IMR-90 (cell line): Measurements from ENCODE around the gene FGA. TPM values are rescaled to one million over a fixed set of nuclear protein-coding genes. Genes with fewer than 3 reads are reported as not detected.

ENCODE experiments used
- ATAC-seq: fragments of 200-7000 bp; cut with Tn5 transposase; 2 replicates; pipeline ENCODE4 v1.9.1; 2020; ENCODE audit warnings: low read depth, mild to moderate bottlenecking, moderate library complexity
- BruUV-seq: library from RNA; stranded (reverse); fragments of 400-500 nt; replicated peaks from 2 replicates; lab custom pipeline; 2021; lab: Mats Ljungman, UMichigan
- CTCF ChIA-PET: fragments of 300-600 bp; formaldehyde crosslinking; extraction: SDS; loops from one replicate; lab custom pipeline; 2021; ENCODE audit warnings: antibody characterized with exemption; lab: Yijun Ruan, JAX
- POLR2A ChIA-PET: fragments of 300-600 bp; sonication (Branson Sonifier 250); formaldehyde crosslinking; loops from one replicate; lab custom pipeline; 2022; ENCODE audit warnings: antibody characterized with exemption; ENCODE audit not compliant: unreplicated experiment; lab: Charles Lee
- DNase-seq: peaks from one replicate; pipeline ENCODE4 v3.0.0; 2013
- H2AFZ ChIP-seq: replicated peaks from 2 replicates; pipeline ENCODE3; 2013; ENCODE audit warnings: low read length, mild to moderate bottlenecking; ENCODE audit not compliant: poor library complexity
- H2AK5ac ChIP-seq: 2 replicates; pipeline ENCODE4 v1.6.1; 2013; ENCODE audit warnings: low read depth, low read length, inconsistent platforms
- H2AK9ac ChIP-seq: replicated peaks from 2 replicates; pipeline ENCODE3; 2013; ENCODE audit warnings: mild to moderate bottlenecking, low read depth, low read length, moderate library complexity; ENCODE audit not compliant: poor library complexity
- H2BK120ac ChIP-seq: 2 replicates; pipeline ENCODE4 v1.6.1; 2013; ENCODE audit warnings: low read depth, low read length, inconsistent platforms
- H2BK15ac ChIP-seq: 3 replicates; pipeline ENCODE4 v1.6.1; 2013; ENCODE audit warnings: low read depth, low read length, inconsistent platforms
- H2BK20ac ChIP-seq: 2 replicates; pipeline ENCODE4 v1.6.1; 2013; ENCODE audit warnings: low read depth, mild to moderate bottlenecking, inconsistent platforms, low read length, moderate library complexity
- H2BK5ac ChIP-seq: 2 replicates; pipeline ENCODE4 v1.6.1; 2013; ENCODE audit warnings: mild to moderate bottlenecking, low read depth, low read length, inconsistent platforms; ENCODE audit not compliant: poor library complexity, severe bottlenecking
- H3K14ac ChIP-seq: replicated peaks from 2 replicates; pipeline ENCODE4 v1.6.1; 2013; ENCODE audit warnings: low read depth, low read length, inconsistent platforms
- H3K18ac ChIP-seq: 2 replicates; pipeline ENCODE4 v1.6.1; 2013; ENCODE audit warnings: low read depth, low read length, control low read depth
- H3K23ac ChIP-seq: 2 replicates; pipeline ENCODE4 v1.6.1; 2013; ENCODE audit warnings: low read depth, low read length, inconsistent platforms
- H3K27ac ChIP-seq: 2 replicates; pipeline ENCODE4 v1.5.1; 2013; ENCODE audit warnings: mild to moderate bottlenecking, control low read depth, low read length; ENCODE audit not compliant: insufficient read depth
- H3K27me3 ChIP-seq: 2 replicates; pipeline ENCODE4 v1.6.1; 2013; ENCODE audit warnings: low read length; ENCODE audit not compliant: control insufficient read depth, insufficient read depth
- H3K36me3 ChIP-seq: 2 replicates; pipeline ENCODE4 v1.6.1; 2013; ENCODE audit warnings: low read length, mixed read lengths; ENCODE audit not compliant: control insufficient read depth, insufficient read depth
- H3K4ac ChIP-seq: 2 replicates; pipeline ENCODE4 v1.6.1; 2013; ENCODE audit warnings: low read depth, low read length, inconsistent platforms
- H3K4me1 ChIP-seq: 2 replicates; pipeline ENCODE4 v1.6.1; 2013; ENCODE audit warnings: low read length, mixed read lengths; ENCODE audit not compliant: control insufficient read depth, insufficient read depth
- H3K4me2 ChIP-seq: 2 replicates; pipeline ENCODE4 v1.6.1; 2013; ENCODE audit warnings: low read depth, mild to moderate bottlenecking, control low read depth, low read length, moderate library complexity
- H3K4me3 ChIP-seq: 2 replicates; pipeline ENCODE4 v1.5.1; 2013; ENCODE audit warnings: low read depth, mild to moderate bottlenecking, control low read depth, low read length, moderate library complexity; ENCODE audit not compliant: insufficient read depth
- H3K56ac ChIP-seq: 2 replicates; pipeline ENCODE4 v1.6.1; 2013; ENCODE audit warnings: low read length, inconsistent platforms; ENCODE audit not compliant: insufficient read depth; ENCODE audit errors: extremely low read depth
- H3K79me1 ChIP-seq, 2 experiments: 2 replicates each; pipeline ENCODE4 v1.6.1; 2013; ENCODE audit warnings: low read length in 2 of 2, inconsistent platforms in 1 of 2, low read depth in 1 of 2
- H3K9ac ChIP-seq: 2 replicates; pipeline ENCODE4 v1.6.1; 2013; ENCODE audit warnings: low read depth, low read length, control low read depth
- H3K9me1 ChIP-seq: 2 replicates; pipeline ENCODE4 v1.6.1; 2013; ENCODE audit warnings: low read length, inconsistent platforms; ENCODE audit not compliant: insufficient read depth
- H3K9me3 ChIP-seq: 2 replicates; pipeline ENCODE4 v1.6.1; 2013; ENCODE audit warnings: low read length; ENCODE audit not compliant: control insufficient read depth, insufficient read depth
- H4K20me1 ChIP-seq: 2 replicates; pipeline ENCODE4 v1.6.1; 2013; ENCODE audit warnings: low read length, inconsistent platforms; ENCODE audit not compliant: insufficient read depth
- H4K5ac ChIP-seq: 2 replicates; pipeline ENCODE4 v1.6.1; 2013; ENCODE audit warnings: mild to moderate bottlenecking, low read depth, low read length, control low read depth
- H4K8ac ChIP-seq, 2 experiments: 2 replicates each; pipeline ENCODE4 v1.6.1; 2013; ENCODE audit warnings: low read depth in 2 of 2, low read length in 2 of 2, control low read depth in 1 of 2, inconsistent platforms in 1 of 2
- H4K91ac ChIP-seq: 2 replicates; pipeline ENCODE4 v1.6.1; 2013; ENCODE audit warnings: low read depth, low read length, inconsistent platforms; ENCODE audit not compliant: insufficient read depth
- BHLHE40 ChIP-seq: fragments of 150-350 bp; IDR thresholded peaks from 2 replicates; pipeline ENCODE4 v1.6.1; 2016; ENCODE audit warnings: mild to moderate bottlenecking, low read depth, low read length
- CEBPB ChIP-seq: IDR thresholded peaks from 2 replicates; pipeline ENCODE4 v1.6.1; 2012; ENCODE audit warnings: low read depth, low read length, improper control_type of control experiment
- CHD1 ChIP-seq: IDR thresholded peaks from 2 replicates; pipeline ENCODE4 v1.6.1; 2012; ENCODE audit warnings: low read depth, low read length, improper control_type of control experiment
- CTCF ChIP-seq: conservative IDR thresholded peaks from 2 replicates; pipeline ENCODE4 v1.5.1; 2012; ENCODE audit warnings: mild to moderate bottlenecking, low read depth, low read length, improper control_type of control experiment
- ELK1 ChIP-seq: fragments of 150-350 bp; IDR thresholded peaks from 2 replicates; pipeline ENCODE4 v1.6.1; 2016; ENCODE audit warnings: low read depth, mild to moderate bottlenecking, low read length, moderate library complexity, borderline replicate concordance
- FOS ChIP-seq: fragments of 150-350 bp; IDR thresholded peaks from 2 replicates; pipeline ENCODE4 v1.6.1; 2016; ENCODE audit warnings: low read depth, low read length
- MAFK ChIP-seq: IDR thresholded peaks from 2 replicates; pipeline ENCODE4 v1.6.1; 2012; ENCODE audit warnings: low read depth, low read length, improper control_type of control experiment
- MAZ ChIP-seq: IDR thresholded peaks from 2 replicates; pipeline ENCODE4 v1.6.1; 2012; ENCODE audit warnings: low read depth, mild to moderate bottlenecking, low read length, improper control_type of control experiment, moderate library complexity, borderline replicate concordance
- MXI1 ChIP-seq: IDR thresholded peaks from 2 replicates; pipeline ENCODE4 v1.6.1; 2012; ENCODE audit warnings: low read depth, mild to moderate bottlenecking, low read length, moderate library complexity, borderline replicate concordance
- NFE2L2 ChIP-seq: fragments of 150-350 bp; IDR thresholded peaks from 2 replicates; pipeline ENCODE4 v1.6.1; 2016; ENCODE audit warnings: low read depth, mild to moderate bottlenecking, low read length
- POLR2A ChIP-seq: IDR thresholded peaks from 2 replicates; pipeline ENCODE4 v1.6.1; 2012; ENCODE audit warnings: mild to moderate bottlenecking, low read depth, low read length
- RAD21 ChIP-seq: IDR thresholded peaks from 2 replicates; pipeline ENCODE4 v1.6.1; 2012; ENCODE audit warnings: low read length, improper control_type of control experiment
- RCOR1 ChIP-seq: IDR thresholded peaks from 2 replicates; pipeline ENCODE4 v1.6.1; 2012; ENCODE audit warnings: mild to moderate bottlenecking, low read length, improper control_type of control experiment; ENCODE audit not compliant: insufficient replicate concordance
- RFX5 ChIP-seq: IDR thresholded peaks from 2 replicates; pipeline ENCODE4 v1.8.0; 2012; ENCODE audit warnings: low read depth, mild to moderate bottlenecking, low read length, moderate library complexity
- SMC3 ChIP-seq: fragments of 150-350 bp; IDR thresholded peaks from 2 replicates; pipeline ENCODE4 v1.6.1; 2016; ENCODE audit warnings: low read depth, mild to moderate bottlenecking, antibody characterized with exemption, low read length, moderate library complexity
- USF2 ChIP-seq: fragments of 150-350 bp; IDR thresholded peaks from 2 replicates; pipeline ENCODE4 v1.6.1; 2017; ENCODE audit warnings: mild to moderate bottlenecking, antibody characterized with exemption, low read length, low read depth
- WGBS, 2 experiments: methylation state at CpG; one replicate each; pipeline versions ENCODE4 v1.1.5 to v1.1.7; 2013; ENCODE audit warnings: missing lambda C conversion rate in 2 of 2; ENCODE audit not compliant: insufficient read length in 1 of 2; ENCODE audit errors: extremely low coverage in 2 of 2; 5-methylcytosine and 5-hydroxymethylcytosine counted together
- dilution Hi-C: fragments of 300-500 bp; cut with HindIII; formaldehyde crosslinking; loops from one replicate; pipeline ENCODE4 v1.14.3; 2018; ENCODE audit warnings: low sequenced_read_pairs; ENCODE audit not compliant: unreplicated experiment
- in situ Hi-C: fragments of 300-500 bp; cut with MboI; formaldehyde crosslinking; loops from 3 replicates; pipeline ENCODE4 v1.14.3; 2019; ENCODE audit warnings: low sequenced_read_pairs, inconsistent platforms, mixed read lengths
- intact Hi-C: fragments of 100-400 bp; cut with micrococcal nuclease; formaldehyde crosslinking; loops from 2 replicates; pipeline ENCODE4 v1.10.0; 2022
- polyA plus RNA-seq, 3 experiments: library from polyadenylated mRNA; depleted of rRNA; stranded (reverse); fragments of >200 nt; gene quantifications; 2 replicates each; pipeline ENCODE4 v1.2.3, GENCODE V29; 2012; ENCODE audit warnings: low replicate concordance in 1 of 3
- total RNA-seq: library from RNA; depleted of rRNA; stranded (reverse); fragments of >200 nt; gene quantifications from 2 replicates; pipeline ENCODE4 v1.2.3, GENCODE V29; 2012

The FGA gene
- total and polyA plus RNA-seq, 2 of the 4 experiments (the other 2 are of a cell fraction) = not detected

GRCh38 chr4:154569584-154569983, 21.0 kb downstream of the FGA start:
- in situ Hi-C loops = loop anchor here (25.0 kb wide), 1 partner anchor 793 kb away; no protein-coding TSS in a partner anchor
- CTCF ChIA-PET = interaction anchor here (1.0 to 1.3 kb wide), 2 partner anchors 11 to 49 kb away, joined by 3 to 4 read pairs; no protein-coding TSS in a partner anchor

More at GRCh38 chr4:154569584-154569983, 21.0 kb downstream of the FGA start:
- Histone ChIP-seq H3K4me3 (no peak overlapping the region), H3K18ac (no peak overlapping the region), H2BK5ac (no peak overlapping the region), H3K9me3 (no peaks in the 10 kb centered on the region), H3K36me3 (no peaks in the 10 kb centered on the region), H3K4me2 (no peak overlapping the region), H4K20me1 (no peaks in the 10 kb centered on the region), H3K9me1 (no peaks in the 10 kb centered on the region), H2AK9ac (no peak overlapping the region), H4K5ac (no peak overlapping the region), H2BK20ac (no peak overlapping the region), H3K23ac (no peak overlapping the region), H3K14ac (no peak overlapping the region), H3K9ac (no peak overlapping the region), H3K4me1 (no peaks in the 10 kb centered on the region; the same call in 1 of the 2 replicates), H4K91ac (no peak overlapping the region), H4K8ac (no peak overlapping the region), H3K56ac (no peak overlapping the region), H3K27me3 (no peaks in the 10 kb centered on the region; the same call in 1 of the 2 replicates), H2BK15ac (no peak overlapping the region), H2BK120ac (no peak overlapping the region), H3K27ac (no peak overlapping the region), H3K79me1 (no peaks in the 10 kb centered on the region), H2AFZ (no peak overlapping the region), H2AK5ac (no peak overlapping the region), H3K4ac (no peak overlapping the region)
- ATAC-seq = no peak
- TF ChIP-seq ELK1 (no peak), POLR2A (no peak), RCOR1 (no peak), MXI1 (no peak), RAD21 (no peak), RFX5 (no peak), MAFK (no peak), CHD1 (no peak), BHLHE40 (no peak), USF2 (no peak), CTCF (no peak), NFE2L2 (no peak), CEBPB (no peak), FOS (no peak), MAZ (no peak), SMC3 (no peak)
- DNase-seq = no peak
- intact Hi-C loops = no loop called here
- BruUV-seq = no TSS peak
- POLR2A ChIA-PET = no interaction called here
- dilution Hi-C loops = no loop called here
- no CpG with 5 or more reads among the region's 5 CpGs for WGBS, 2 experiments
